NCI-H2196 (cell line): ENCODE results near the gene ACSM2B.
"Not testable (repeated sequence)": the region's sequence is repeated elsewhere in the genome, so short reads cannot be mapped to it uniquely, and the experiment has no call there.

ENCODE experiments used
- DNase-seq: peaks from one replicate; lab custom pipeline; 2025; ENCODE audit not compliant: unreplicated experiment; lab: John Stamatoyannopoulos, UW

Gene ACSM2B

GRCh38 chr16:20576145-20576544, at the start of gene ACSM2B:
ACSM2B (minus strand) TSS chr16:20576367; CDS start chr16:20564845, 11,522 bp downstream.
- not testable (repeated sequence) for DNase-seq

GRCh38 chr16:20624882-20625807, 49.0 kb upstream of the ACSM2B start:
- no peak for DNase-seq

GRCh38 chr16:20624205-20624604, 48.0 kb upstream of the ACSM2B start:
- DNase-seq, result no peak

GRCh38 chr16:20622498-20622870, 46.3 kb upstream of the ACSM2B start:
- no peak for DNase-seq

- no peak for DNase-seq
Measured at GRCh38 chr16:20621406-20621805, 45.2 kb upstream of the ACSM2B start.

- DNase-seq, result no peak
Measured at GRCh38 chr16:20620770-20621169, 44.6 kb upstream of the ACSM2B start.

GRCh38 chr16:20620003-20620402, 43.8 kb upstream of the ACSM2B start:
- DNase-seq, result no peak

- no peak for DNase-seq
Measured at GRCh38 chr16:20617271-20617670, 41.1 kb upstream of the ACSM2B start.

GRCh38 chr16:20614186-20615141, 38.3 kb upstream of the ACSM2B start:
- DNase-seq, result peak; percentile 43

GRCh38 chr16:20613481-20614185, 37.5 kb upstream of the ACSM2B start:
- peak; percentile 84 for DNase-seq

GRCh38 chr16:20612551-20613480, 36.6 kb upstream of the ACSM2B start:
- peak; percentile 84 for DNase-seq

- peak; percentile 88 for DNase-seq
Measured at GRCh38 chr16:20611975-20612481, 35.9 kb upstream of the ACSM2B start.

GRCh38 chr16:20611350-20611902, 35.3 kb upstream of the ACSM2B start:
- peak; percentile 80 for DNase-seq

- no peak for DNase-seq
Measured at GRCh38 chr16:20610892-20611349, 34.8 kb upstream of the ACSM2B start.

GRCh38 chr16:20610211-20610891, 34.2 kb upstream of the ACSM2B start:
- peak; percentile 97 for DNase-seq

- DNase-seq, result not testable (repeated sequence)
Measured at GRCh38 chr16:20602205-20602604, 26.0 kb upstream of the ACSM2B start.

- DNase-seq, result not testable (repeated sequence)
Measured at GRCh38 chr16:20599475-20599874, 23.3 kb upstream of the ACSM2B start.

GRCh38 chr16:20598832-20599469, 22.8 kb upstream of the ACSM2B start:
- no peak for DNase-seq
